ENCODE measurements around the gene U2SURP. TPM values are rescaled to one million over a fixed set of nuclear protein-coding genes. Genes with fewer than 3 reads are reported as not detected.

Gene U2SURP
- total RNA-seq, 1 donor from 2014 or later, result 68.6 TPM

GRCh38 chr3:143056372-143056771 is 55.0 kb downstream of the U2SURP start:
- TF ChIP-seq CTCF (IDR thresholded peaks at IDR 0.05), result no peak
- no peak overlapping the region for H3K27ac ChIP-seq
- no peaks in the 10 kb centered on the region for H3K4me1 ChIP-seq
- no peak for DNase-seq (ENCODE audit: low spot score in 2 of 2)
- H3K4me3 ChIP-seq, result no peak overlapping the region
- intact Hi-C loops (cut with DNase I), result no loop called here
- no peaks in the 10 kb centered on the region for H3K27me3 ChIP-seq
- H3K9me3 ChIP-seq, result no peaks in the 10 kb centered on the region
- peaks cover 46% of the 10 kb centered on the region in 2 donors for H3K36me3 ChIP-seq

GRCh38 chr3:143060906-143061305 is 59.5 kb downstream of the U2SURP start:
- H3K27me3 ChIP-seq, result no peaks in the 10 kb centered on the region
- H3K36me3 ChIP-seq, result peaks cover 6 to 11% of the 10 kb centered on the region in 2 donors
- no peak for TF ChIP-seq CTCF (IDR thresholded peaks at IDR 0.05)
- intact Hi-C loops (cut with DNase I), result no loop called here
- no peaks in the 10 kb centered on the region for H3K4me1 ChIP-seq
- H3K9me3 ChIP-seq, result no peaks in the 10 kb centered on the region
- H3K4me3 ChIP-seq, result no peak overlapping the region
- H3K27ac ChIP-seq, result no peak overlapping the region
- DNase-seq (ENCODE audit: low spot score in 2 of 2), result no peak

GRCh38 chr3:143063018-143063417 is 61.6 kb downstream of the U2SURP start:
- Histone ChIP-seq H3K4me3 (no peak overlapping the region), H3K4me1 (no peaks in the 10 kb centered on the region), H3K9me3 (no peaks in the 10 kb centered on the region), H3K27ac (no peak overlapping the region), H3K27me3 (no peaks in the 10 kb centered on the region), H3K36me3 (peaks cover 0 to 3% of the 10 kb centered on the region in 2 donors)
- no peak for TF ChIP-seq CTCF (IDR thresholded peaks at IDR 0.05)
- intact Hi-C loops (cut with DNase I), result no loop called here
- DNase-seq (ENCODE audit: low spot score in 2 of 2), result no peak

GRCh38 chr3:143064777-143065176 is 63.4 kb downstream of the U2SURP start:
- no peak for TF ChIP-seq CTCF (IDR thresholded peaks at IDR 0.05)
- Histone ChIP-seq H3K4me3 (no peak overlapping the region), H3K4me1 (no peaks in the 10 kb centered on the region), H3K9me3 (no peaks in the 10 kb centered on the region), H3K27ac (no peak overlapping the region), H3K27me3 (no peaks in the 10 kb centered on the region), H3K36me3 (peaks cover 0 to 3% of the 10 kb centered on the region in 2 donors)
- DNase-seq (ENCODE audit: low spot score in 2 of 2), result no peak
- intact Hi-C loops (cut with DNase I), result no loop called here

- no peaks in the 10 kb centered on the region for H3K27me3 ChIP-seq
- no peaks in the 10 kb centered on the region for H3K4me1 ChIP-seq
- no peak for DNase-seq (ENCODE audit: low spot score in 2 of 2)
- no peak overlapping the region for H3K4me3 ChIP-seq
- no peak overlapping the region for H3K27ac ChIP-seq
- no peak for TF ChIP-seq CTCF (IDR thresholded peaks at IDR 0.05)
- no peaks in the 10 kb centered on the region for H3K9me3 ChIP-seq
- intact Hi-C loops (cut with DNase I), result no loop called here
- H3K36me3 ChIP-seq, result peaks cover 0 to 3% of the 10 kb centered on the region in 2 donors
These were observed 64.0 kb downstream of the U2SURP start for GRCh38 chr3:143065364-143065763.

- intact Hi-C loops (cut with DNase I), result no loop called here
- Histone ChIP-seq H3K27me3 (no peaks in the 10 kb centered on the region), H3K36me3 (peaks cover 0 to 3% of the 10 kb centered on the region in 2 donors), H3K4me1 (no peaks in the 10 kb centered on the region), H3K9me3 (no peaks in the 10 kb centered on the region), H3K27ac (no peak overlapping the region), H3K4me3 (no peak overlapping the region)
- TF ChIP-seq CTCF (IDR thresholded peaks at IDR 0.05), result no peak
- DNase-seq (ENCODE audit: low spot score in 2 of 2), result no peak
These were observed 64.7 kb downstream of the U2SURP start for GRCh38 chr3:143066033-143066432.

All from ascending aorta (tissue), 2 donors.